ENCODE data around the gene HEG1. TPM values are rescaled to one million over a fixed set of nuclear protein-coding genes. Genes with fewer than 3 reads are reported as not detected.

The HEG1 gene
- total and polyA plus RNA-seq, 2 of the 13 experiments (the other 11 are each of a cell fraction or from before 2014, with no cell fraction given): 10.7 to 18.2 TPM

GRCh38 chr3:125054449-125055329 is 1.1 kb downstream of the HEG1 start (continued):
- TF ChIP-seq, protein P1, sequence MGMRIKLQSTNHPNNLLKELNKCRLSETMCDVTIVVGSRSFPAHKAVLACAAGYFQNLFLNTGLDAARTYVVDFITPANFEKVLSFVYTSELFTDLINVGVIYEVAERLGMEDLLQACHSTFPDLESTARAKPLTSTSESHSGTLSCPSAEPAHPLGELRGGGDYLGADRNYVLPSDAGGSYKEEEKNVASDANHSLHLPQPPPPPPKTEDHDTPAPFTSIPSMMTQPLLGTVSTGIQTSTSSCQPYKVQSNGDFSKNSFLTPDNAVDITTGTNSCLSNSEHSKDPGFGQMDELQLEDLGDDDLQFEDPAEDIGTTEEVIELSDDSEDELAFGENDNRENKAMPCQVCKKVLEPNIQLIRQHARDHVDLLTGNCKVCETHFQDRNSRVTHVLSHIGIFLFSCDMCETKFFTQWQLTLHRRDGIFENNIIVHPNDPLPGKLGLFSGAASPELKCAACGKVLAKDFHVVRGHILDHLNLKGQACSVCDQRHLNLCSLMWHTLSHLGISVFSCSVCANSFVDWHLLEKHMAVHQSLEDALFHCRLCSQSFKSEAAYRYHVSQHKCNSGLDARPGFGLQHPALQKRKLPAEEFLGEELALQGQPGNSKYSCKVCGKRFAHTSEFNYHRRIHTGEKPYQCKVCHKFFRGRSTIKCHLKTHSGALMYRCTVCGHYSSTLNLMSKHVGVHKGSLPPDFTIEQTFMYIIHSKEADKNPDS (CRISPR knock-in tag; IDR thresholded peaks at IDR 0.05): no peak
- TF ChIP-seq ZNF468 (CRISPR knock-in tag; IDR thresholded peaks at IDR 0.05) (no peak), HNRNPLL (IDR thresholded peaks at IDR 0.05; ENCODE audit: low read depth, low read length, poor library complexity, severe bottlenecking) (no peak), NCOA2 (CRISPR knock-in tag; IDR thresholded peaks at IDR 0.05) (peak; percentile 17; the same call in 1 of the 2 replicates), CC2D1A (CRISPR knock-in tag; IDR thresholded peaks at IDR 0.05) (no peak), PHF8 (CRISPR knock-in tag; IDR thresholded peaks at IDR 0.05) (0 out of 2 replicates have a peak, but pooled peaks have one; percentile 24), MTERF4 (CRISPR knock-in tag; IDR thresholded peaks at IDR 0.05) (no peak), ZNF609 (CRISPR knock-in tag; IDR thresholded peaks at IDR 0.05; ENCODE audit: borderline replicate concordance) (peak; percentile 8; the same call in 1 of the 2 replicates), EP300 (IDR thresholded peaks at IDR 0.05; ENCODE audit: low read depth in 2 of 2, low read length in 2 of 2) (peak; percentile 10 to 22; a peak in 1 of 4 replicates), EP300 (CRISPR knock-in tag; IDR thresholded peaks at IDR 0.05; ENCODE audit: borderline replicate concordance) (no peak), KLF9 (CRISPR knock-in tag; IDR thresholded peaks at IDR 0.05; ENCODE audit: low read depth) (no peak), EEA1 (CRISPR knock-in tag; IDR thresholded peaks at IDR 0.05; ENCODE audit: borderline replicate concordance) (no peak), MXD4 (CRISPR knock-in tag; IDR thresholded peaks at IDR 0.05) (0 out of 2 replicates have a peak, but pooled peaks have one; percentile 38), BHLHE40 (IDR thresholded peaks at IDR 0.05; ENCODE audit: low read length) (0 out of 2 replicates have a peak, but pooled peaks have one; percentile 27), ZNF263 (CRISPR knock-in tag; IDR thresholded peaks at IDR 0.05) (no peak)
- TF ChIP-seq, protein P2, sequence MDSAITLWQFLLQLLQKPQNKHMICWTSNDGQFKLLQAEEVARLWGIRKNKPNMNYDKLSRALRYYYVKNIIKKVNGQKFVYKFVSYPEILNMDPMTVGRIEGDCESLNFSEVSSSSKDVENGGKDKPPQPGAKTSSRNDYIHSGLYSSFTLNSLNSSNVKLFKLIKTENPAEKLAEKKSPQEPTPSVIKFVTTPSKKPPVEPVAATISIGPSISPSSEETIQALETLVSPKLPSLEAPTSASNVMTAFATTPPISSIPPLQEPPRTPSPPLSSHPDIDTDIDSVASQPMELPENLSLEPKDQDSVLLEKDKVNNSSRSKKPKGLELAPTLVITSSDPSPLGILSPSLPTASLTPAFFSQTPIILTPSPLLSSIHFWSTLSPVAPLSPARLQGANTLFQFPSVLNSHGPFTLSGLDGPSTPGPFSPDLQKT (CRISPR knock-in tag; IDR thresholded peaks at IDR 0.05; ENCODE audit: borderline replicate concordance): no peak
- TF ChIP-seq, protein P3, sequence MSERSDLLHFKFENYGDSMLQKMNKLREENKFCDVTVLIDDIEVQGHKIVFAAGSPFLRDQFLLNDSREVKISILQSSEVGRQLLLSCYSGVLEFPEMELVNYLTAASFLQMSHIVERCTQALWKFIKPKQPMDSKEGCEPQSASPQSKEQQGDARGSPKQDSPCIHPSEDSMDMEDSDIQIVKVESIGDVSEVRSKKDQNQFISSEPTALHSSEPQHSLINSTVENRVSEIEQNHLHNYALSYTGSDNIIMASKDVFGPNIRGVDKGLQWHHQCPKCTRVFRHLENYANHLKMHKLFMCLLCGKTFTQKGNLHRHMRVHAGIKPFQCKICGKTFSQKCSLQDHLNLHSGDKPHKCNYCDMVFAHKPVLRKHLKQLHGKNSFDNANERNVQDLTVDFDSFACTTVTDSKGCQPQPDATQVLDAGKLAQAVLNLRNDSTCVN (CRISPR knock-in tag; IDR thresholded peaks at IDR 0.05; ENCODE audit: borderline replicate concordance): peak; percentile 23; the same call in 1 of the 2 replicates
- TF ChIP-seq, protein P4, sequence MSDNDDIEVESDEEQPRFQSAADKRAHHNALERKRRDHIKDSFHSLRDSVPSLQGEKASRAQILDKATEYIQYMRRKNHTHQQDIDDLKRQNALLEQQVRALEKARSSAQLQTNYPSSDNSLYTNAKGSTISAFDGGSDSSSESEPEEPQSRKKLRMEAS (IDR thresholded peaks at IDR 0.05): peak; percentile 64

All from HepG2 (cell line).